HepG2 (cell line): ENCODE measurements around the gene LATS2. TPM values are rescaled to one million over a fixed set of nuclear protein-coding genes. Genes with fewer than 3 reads are reported as not detected.
A peak's percentile ranks its signal among the peaks of the same experiment; 100 is the strongest.

Experiments
- ARHGAP35 ChIP-seq: sonication (generic); formaldehyde crosslinking; IDR thresholded peaks from 2 replicates; pipeline ENCODE4 v1.9.0; 2022; ENCODE audit warnings: mild to moderate bottlenecking, inconsistent platforms, moderate library complexity, missing genetic modification reagents, borderline replicate concordance
- CERS6 ChIP-seq: sonication (generic); formaldehyde crosslinking; IDR thresholded peaks from 2 replicates; pipeline ENCODE4 v1.5.0; 2020; ENCODE audit warnings: missing genetic modification reagents
- FOXO1 ChIP-seq: sonication (generic); formaldehyde crosslinking; IDR thresholded peaks from 2 replicates; pipeline ENCODE4 v1.4.0; 2020; ENCODE audit warnings: missing genetic modification reagents
- FOXP1 ChIP-seq, 2 experiments: fragments of 450-650 bp in 1 of 2; IDR thresholded peaks; 2 replicates each; pipeline ENCODE4 v1.6.1; 2017 to 2018; ENCODE audit warnings: antibody characterized with exemption in 1 of 2
- GTF3A ChIP-seq: sonication (generic); formaldehyde crosslinking; conservative IDR thresholded peaks from 2 replicates; pipeline ENCODE4 v1.4.0; 2020; ENCODE audit warnings: mild to moderate bottlenecking, missing genetic modification reagents
- HHEX ChIP-seq: IDR thresholded peaks from 2 replicates; pipeline ENCODE4 v1.6.1; 2016; ENCODE audit warnings: control low read depth
- KLF12 ChIP-seq: sonication (generic); formaldehyde crosslinking; IDR thresholded peaks from 2 replicates; pipeline ENCODE4 v1.4.0; 2020; ENCODE audit warnings: missing genetic modification reagents, borderline replicate concordance
- NFATC3 ChIP-seq: sonication (generic); formaldehyde crosslinking; IDR thresholded peaks from 2 replicates; pipeline ENCODE4 v1.5.1; 2020; ENCODE audit warnings: mild to moderate bottlenecking, missing genetic modification reagents
- TAF1 ChIP-seq: sonication (generic); formaldehyde crosslinking; IDR thresholded peaks from 2 replicates; pipeline ENCODE4 v1.4.0; 2020; ENCODE audit warnings: missing genetic modification reagents
- ZNF18 ChIP-seq: sonication (generic); formaldehyde crosslinking; IDR thresholded peaks from 2 replicates; pipeline ENCODE4 v1.8.0; 2022; ENCODE audit warnings: mild to moderate bottlenecking, missing genetic modification reagents; ENCODE audit not compliant: insufficient replicate concordance
- ZNF350 ChIP-seq: sonication (generic); formaldehyde crosslinking; IDR thresholded peaks from 2 replicates; pipeline ENCODE4 v1.4.0; 2020; ENCODE audit warnings: mild to moderate bottlenecking, low read depth, missing genetic modification reagents, borderline replicate concordance
- ZNF615 ChIP-seq: sonication (generic); formaldehyde crosslinking; IDR thresholded peaks from 2 replicates; pipeline ENCODE4 v1.5.0; 2020; ENCODE audit warnings: mild to moderate bottlenecking, missing genetic modification reagents, borderline replicate concordance
- ZNF7 ChIP-seq: IDR thresholded peaks from 2 replicates; pipeline ENCODE4 v1.6.1; 2016; ENCODE audit warnings: missing biosample characterization, missing genetic modification reagents
- ZNF781 ChIP-seq: sonication (generic); formaldehyde crosslinking; IDR thresholded peaks from 2 replicates; pipeline ENCODE4 v1.5.1; 2020; ENCODE audit warnings: borderline replicate concordance, mild to moderate bottlenecking, missing genetic modification reagents; ENCODE audit errors: not compliant biosample characterization
- polyA plus RNA-seq, 8 experiments: library from polyadenylated mRNA; depleted of rRNA in 3 of 8; stranded (reverse) in 7 of 8; unstranded in 1 of 8; fragments of >200 nt; fragmentation: Illumina TruSeq in 4 of 8; extraction: Trizol in 4 of 8; gene quantifications; 2 replicates each; pipeline versions ENCODE4 v1.2.1 to v1.2.3, GENCODE V29; 2011 to 2016; ENCODE audit warnings: low read depth in 4 of 8, missing spikeins in 1 of 8, mixed read lengths in 1 of 8; ENCODE audit not compliant: insufficient read depth in 1 of 8
- total RNA-seq, 5 experiments: library from RNA; depleted of rRNA; stranded (reverse); fragments of >200 nt; fragmentation: Illumina TruSeq; extraction: Trizol; gene quantifications; 2 replicates each; pipeline ENCODE4 v1.2.3, GENCODE V29; 2016; ENCODE audit warnings: low read depth in 1 of 5
- TF ChIP-seq, protein P1 (sequence below): sonication (generic); formaldehyde crosslinking; IDR thresholded peaks from 2 replicates; pipeline ENCODE4 v1.5.0; 2020; ENCODE audit warnings: mild to moderate bottlenecking, missing genetic modification reagents
- TF ChIP-seq, protein P2 (sequence below): sonication (generic); formaldehyde crosslinking; conservative IDR thresholded peaks from 2 replicates; pipeline ENCODE4 v1.4.0; 2020; ENCODE audit warnings: missing genetic modification reagents
- TF ChIP-seq, protein P3 (sequence below): IDR thresholded peaks from 2 replicates; pipeline ENCODE4 v1.6.1; 2016; ENCODE audit warnings: low read depth, missing genetic modification reagents, missing compliant biosample characterization

LATS2 gene
- total and polyA plus RNA-seq, 2 of the 13 experiments (the other 11 are each of a cell fraction or from before 2014, with no cell fraction given), result 7.3 to 8.5 TPM

DNA sequence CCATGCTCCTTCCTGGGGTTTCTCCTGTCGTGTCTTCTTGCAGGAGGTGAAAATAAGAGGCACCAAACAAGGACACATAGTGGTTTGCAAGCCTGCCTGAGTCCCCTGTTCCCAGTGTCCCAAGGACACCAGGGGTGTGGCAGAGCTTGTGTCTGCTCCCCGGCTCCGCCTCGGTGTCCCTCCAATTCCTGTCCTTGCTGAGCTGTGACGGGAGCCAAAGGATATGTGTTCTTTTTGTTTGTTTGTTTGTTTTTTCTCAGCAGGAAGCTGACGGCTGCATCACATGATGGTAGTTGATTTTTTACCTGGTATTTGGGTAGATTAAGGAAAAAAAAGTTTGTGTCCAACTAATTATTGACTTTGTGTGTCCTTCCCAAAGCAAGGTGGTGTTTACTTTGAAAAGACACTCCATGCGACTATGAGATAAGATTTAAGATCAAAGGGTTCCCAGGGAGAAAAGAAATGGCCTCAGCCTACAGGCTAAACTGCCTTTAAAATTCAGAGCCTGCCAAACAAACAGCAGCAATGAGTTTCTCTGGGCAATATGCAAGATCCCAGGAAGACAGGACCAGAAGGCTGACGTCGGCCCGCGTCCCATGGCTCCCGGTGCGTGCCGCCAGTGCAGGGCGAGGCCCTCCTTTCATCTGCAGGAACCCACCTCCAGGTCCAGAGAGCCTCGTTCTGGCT, 108.0 kb downstream of the LATS2 start (continued):
- TF ChIP-seq, protein P1, sequence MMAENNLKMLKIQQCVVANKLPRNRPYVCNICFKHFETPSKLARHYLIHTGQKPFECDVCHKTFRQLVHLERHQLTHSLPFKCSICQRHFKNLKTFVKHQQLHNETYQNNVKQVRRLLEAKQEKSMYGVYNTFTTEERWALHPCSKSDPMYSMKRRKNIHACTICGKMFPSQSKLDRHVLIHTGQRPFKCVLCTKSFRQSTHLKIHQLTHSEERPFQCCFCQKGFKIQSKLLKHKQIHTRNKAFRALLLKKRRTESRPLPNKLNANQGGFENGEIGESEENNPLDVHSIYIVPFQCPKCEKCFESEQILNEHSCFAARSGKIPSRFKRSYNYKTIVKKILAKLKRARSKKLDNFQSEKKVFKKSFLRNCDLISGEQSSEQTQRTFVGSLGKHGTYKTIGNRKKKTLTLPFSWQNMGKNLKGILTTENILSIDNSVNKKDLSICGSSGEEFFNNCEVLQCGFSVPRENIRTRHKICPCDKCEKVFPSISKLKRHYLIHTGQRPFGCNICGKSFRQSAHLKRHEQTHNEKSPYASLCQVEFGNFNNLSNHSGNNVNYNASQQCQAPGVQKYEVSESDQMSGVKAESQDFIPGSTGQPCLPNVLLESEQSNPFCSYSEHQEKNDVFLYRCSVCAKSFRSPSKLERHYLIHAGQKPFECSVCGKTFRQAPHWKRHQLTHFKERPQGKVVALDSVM, result 0 out of 2 replicates have a peak, but pooled peaks have one; percentile 45
- no peak for TF ChIP-seq NFATC3 (CRISPR knock-in tag)
- TF ChIP-seq ZNF781, result no peak
- peak; percentile 84 for TF ChIP-seq FOXP1 (IDR thresholded peaks at IDR 0.05)
- peak; percentile 99 for TF ChIP-seq FOXP1 (CRISPR knock-in tag; IDR thresholded peaks at IDR 0.05)
- TF ChIP-seq, protein P2, sequence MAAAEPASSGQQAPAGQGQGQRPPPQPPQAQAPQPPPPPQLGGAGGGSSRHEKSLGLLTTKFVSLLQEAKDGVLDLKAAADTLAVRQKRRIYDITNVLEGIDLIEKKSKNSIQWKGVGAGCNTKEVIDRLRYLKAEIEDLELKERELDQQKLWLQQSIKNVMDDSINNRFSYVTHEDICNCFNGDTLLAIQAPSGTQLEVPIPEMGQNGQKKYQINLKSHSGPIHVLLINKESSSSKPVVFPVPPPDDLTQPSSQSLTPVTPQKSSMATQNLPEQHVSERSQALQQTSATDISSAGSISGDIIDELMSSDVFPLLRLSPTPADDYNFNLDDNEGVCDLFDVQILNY, result no peak
- TF ChIP-seq GTF3A, result no peak
- TF ChIP-seq CERS6 (CRISPR knock-in tag), result no peak
- TF ChIP-seq FOXO1 (CRISPR knock-in tag), result peak; percentile 63
- no peak for TF ChIP-seq KLF12 (CRISPR knock-in tag)
- TF ChIP-seq ZNF18 (CRISPR knock-in tag), result peak; percentile 34
- TF ChIP-seq HHEX, result no peak
- no peak for TF ChIP-seq ZNF615 (CRISPR knock-in tag)
- TF ChIP-seq ARHGAP35, result no peak
- TF ChIP-seq TAF1 (CRISPR knock-in tag), result peak; percentile 11; the same call in 1 of the 2 replicates
- TF ChIP-seq ZNF350 (CRISPR knock-in tag), result no peak
- TF ChIP-seq ZNF7 (CRISPR knock-in tag), result no peak
- TF ChIP-seq, protein P3, sequence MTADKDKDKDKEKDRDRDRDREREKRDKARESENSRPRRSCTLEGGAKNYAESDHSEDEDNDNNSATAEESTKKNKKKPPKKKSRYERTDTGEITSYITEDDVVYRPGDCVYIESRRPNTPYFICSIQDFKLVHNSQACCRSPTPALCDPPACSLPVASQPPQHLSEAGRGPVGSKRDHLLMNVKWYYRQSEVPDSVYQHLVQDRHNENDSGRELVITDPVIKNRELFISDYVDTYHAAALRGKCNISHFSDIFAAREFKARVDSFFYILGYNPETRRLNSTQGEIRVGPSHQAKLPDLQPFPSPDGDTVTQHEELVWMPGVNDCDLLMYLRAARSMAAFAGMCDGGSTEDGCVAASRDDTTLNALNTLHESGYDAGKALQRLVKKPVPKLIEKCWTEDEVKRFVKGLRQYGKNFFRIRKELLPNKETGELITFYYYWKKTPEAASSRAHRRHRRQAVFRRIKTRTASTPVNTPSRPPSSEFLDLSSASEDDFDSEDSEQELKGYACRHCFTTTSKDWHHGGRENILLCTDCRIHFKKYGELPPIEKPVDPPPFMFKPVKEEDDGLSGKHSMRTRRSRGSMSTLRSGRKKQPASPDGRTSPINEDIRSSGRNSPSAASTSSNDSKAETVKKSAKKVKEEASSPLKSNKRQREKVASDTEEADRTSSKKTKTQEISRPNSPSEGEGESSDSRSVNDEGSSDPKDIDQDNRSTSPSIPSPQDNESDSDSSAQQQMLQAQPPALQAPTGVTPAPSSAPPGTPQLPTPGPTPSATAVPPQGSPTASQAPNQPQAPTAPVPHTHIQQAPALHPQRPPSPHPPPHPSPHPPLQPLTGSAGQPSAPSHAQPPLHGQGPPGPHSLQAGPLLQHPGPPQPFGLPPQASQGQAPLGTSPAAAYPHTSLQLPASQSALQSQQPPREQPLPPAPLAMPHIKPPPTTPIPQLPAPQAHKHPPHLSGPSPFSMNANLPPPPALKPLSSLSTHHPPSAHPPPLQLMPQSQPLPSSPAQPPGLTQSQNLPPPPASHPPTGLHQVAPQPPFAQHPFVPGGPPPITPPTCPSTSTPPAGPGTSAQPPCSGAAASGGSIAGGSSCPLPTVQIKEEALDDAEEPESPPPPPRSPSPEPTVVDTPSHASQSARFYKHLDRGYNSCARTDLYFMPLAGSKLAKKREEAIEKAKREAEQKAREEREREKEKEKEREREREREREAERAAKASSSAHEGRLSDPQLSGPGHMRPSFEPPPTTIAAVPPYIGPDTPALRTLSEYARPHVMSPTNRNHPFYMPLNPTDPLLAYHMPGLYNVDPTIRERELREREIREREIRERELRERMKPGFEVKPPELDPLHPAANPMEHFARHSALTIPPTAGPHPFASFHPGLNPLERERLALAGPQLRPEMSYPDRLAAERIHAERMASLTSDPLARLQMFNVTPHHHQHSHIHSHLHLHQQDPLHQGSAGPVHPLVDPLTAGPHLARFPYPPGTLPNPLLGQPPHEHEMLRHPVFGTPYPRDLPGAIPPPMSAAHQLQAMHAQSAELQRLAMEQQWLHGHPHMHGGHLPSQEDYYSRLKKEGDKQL, result peak; percentile 80
